HCT116 (cell line): ENCODE measurements around the gene ZNG1B. TPM values are rescaled to one million over a fixed set of nuclear protein-coding genes. Genes with fewer than 3 reads are reported as not detected.
"Not testable (repeated sequence)": the region's sequence is repeated elsewhere in the genome, so short reads cannot be mapped to it uniquely, and the experiment has no call there.

ENCODE experiments used
- ATAC-seq: fragments of 200-7000 bp; cut with Tn5 transposase; 2 replicates; pipeline ENCODE4 v1.9.1; 2020; ENCODE audit warnings: mild to moderate bottlenecking, moderate library complexity
- BruUV-seq: library from RNA; stranded (reverse); fragments of 400-500 nt; replicated peaks from 2 replicates; lab custom pipeline; 2021; lab: Mats Ljungman, UMichigan
- CTCF ChIA-PET: fragments of 300-600 bp; sonication (Branson Sonifier 250); formaldehyde crosslinking; loops from one replicate; lab custom pipeline; 2021; ENCODE audit warnings: antibody characterized with exemption; lab: Charles Lee
- POLR2A ChIA-PET: fragments of 300-600, 350-600 bp; sonication (Branson Sonifier 250); formaldehyde crosslinking; loops from one replicate; lab custom pipeline; 2021; ENCODE audit warnings: antibody characterized with exemption; lab: Charles Lee
- RAD21 ChIA-PET, 2 experiments: fragments of 300-600 bp; sonication (Branson Sonifier 250); formaldehyde crosslinking; loops; one replicate each; lab custom pipeline; 2023; ENCODE audit warnings: low total read pairs in 2 of 2; ENCODE audit not compliant: uncharacterized antibody in 2 of 2, unreplicated experiment in 2 of 2, low non-redundant PET in 1 of 2; lab: Charles Lee
- DNase-seq: peaks from one replicate; pipeline ENCODE4 v3.0.0-alpha.2; 2010; ENCODE audit warnings: low read depth, low spot score
- H2AFZ ChIP-seq: fragments of 200-600 bp; shearing (Covaris generic), sonication (generic); 2 replicates; pipeline ENCODE4 v1.6.1; 2017; ENCODE audit warnings: low read depth, mixed run types, mixed read lengths, antibody characterized with exemption, low read length; ENCODE audit not compliant: poor library complexity, severe bottlenecking
- H3K27ac ChIP-seq: 2 replicates; pipeline ENCODE4 v1.5.1; 2012; ENCODE audit warnings: low read depth, low read length
- H3K27me3 ChIP-seq: fragments of 200-600 bp; sonication (generic); 2 replicates; pipeline ENCODE4 v1.6.1; 2016; ENCODE audit warnings: mixed run types, low read length, mixed read lengths; ENCODE audit not compliant: insufficient read depth
- H3K36me3 ChIP-seq, 2 experiments: fragments of 200-500 bp in 1 of 2; fragments of 200-600 bp in 1 of 2; sonication (Bioruptor generic) in 1 of 2; sonication (generic) in 1 of 2; 2 replicates each; pipeline versions ENCODE4 v1.5.1 to v1.6.1; 2014 to 2016; ENCODE audit warnings: low read length in 2 of 2, inconsistent platforms in 1 of 2, mixed read lengths in 1 of 2, mixed run types in 1 of 2; ENCODE audit not compliant: insufficient read depth in 2 of 2, control insufficient read depth in 1 of 2
- H3K4me1 ChIP-seq, 2 experiments: fragments of 200-600 bp in 1 of 2; sonication (generic) in 1 of 2; 2 replicates each; pipeline versions ENCODE4 v1.5.1 to v1.6.1; 2012 to 2017; ENCODE audit warnings: low read length in 2 of 2, inconsistent platforms in 1 of 2, mild to moderate bottlenecking in 1 of 2, mixed read lengths in 1 of 2, mixed run types in 1 of 2, moderate library complexity in 1 of 2; ENCODE audit not compliant: insufficient read depth in 2 of 2, control insufficient read depth in 1 of 2
- H3K4me2 ChIP-seq: fragments of 200-600 bp; sonication (generic); 2 replicates; pipeline ENCODE4 v1.6.1; 2017; ENCODE audit warnings: mixed run types, low read length, mixed read lengths
- H3K4me3 ChIP-seq, 2 experiments: fragments of 200-600 bp in 1 of 2; sonication (generic) in 1 of 2; replicated peaks in 1 of 2; 2 replicates each; pipeline ENCODE4 v1.5.1; 2011 to 2016; ENCODE audit warnings: low read length in 2 of 2, control low read depth in 1 of 2, low read depth in 1 of 2, mild to moderate bottlenecking in 1 of 2, mixed read lengths in 1 of 2, mixed run types in 1 of 2
- H3K79me2 ChIP-seq: fragments of 200-600 bp; sonication (generic); 2 replicates; pipeline ENCODE4 v1.6.1; 2017; ENCODE audit warnings: mild to moderate bottlenecking, mixed run types, low read length, moderate library complexity, mixed read lengths; ENCODE audit not compliant: insufficient read depth
- H3K9ac ChIP-seq: fragments of 200-600 bp; sonication (generic); 2 replicates; pipeline ENCODE4 v1.6.1; 2016; ENCODE audit warnings: low read length, mixed read lengths
- H3K9me2 ChIP-seq: fragments of 200-600 bp; sonication (generic), shearing (Covaris generic); 2 replicates; pipeline ENCODE4 v1.6.1; 2017; ENCODE audit warnings: mixed run types, mild to moderate bottlenecking, moderate library complexity; ENCODE audit not compliant: insufficient read depth
- H3K9me3 ChIP-seq, 2 experiments: fragments of 200-500 bp in 1 of 2; fragments of 200-600 bp in 1 of 2; sonication (Bioruptor generic) in 1 of 2; sonication (generic) in 1 of 2; 2 replicates each; pipeline ENCODE4 v1.6.1; 2014 to 2017; ENCODE audit warnings: low read length in 2 of 2, mixed read lengths in 2 of 2, inconsistent platforms in 1 of 2, low read depth in 1 of 2, mild to moderate bottlenecking in 1 of 2, mixed run types in 1 of 2, moderate library complexity in 1 of 2; ENCODE audit not compliant: control insufficient read depth in 1 of 2, insufficient read depth in 1 of 2
- H4K20me1 ChIP-seq: fragments of 200-600 bp; sonication (generic), shearing (Covaris generic); 2 replicates; pipeline ENCODE4 v1.6.1; 2017; ENCODE audit warnings: mixed run types, mild to moderate bottlenecking, moderate library complexity; ENCODE audit not compliant: insufficient read depth
- intact Hi-C: fragments of 100-400 bp; cut with micrococcal nuclease; formaldehyde crosslinking; loops from 2 replicates; pipeline ENCODE4 v1.10.0; 2022
- total RNA-seq: library from RNA; stranded (reverse); gene quantifications from one replicate; pipeline ENCODE4 v1.2.1, GENCODE V29; 2021; ENCODE audit not compliant: unreplicated experiment

Gene ZNG1B
- total RNA-seq, 1 experiment from 2014 or later, result 39.9 TPM

- intact Hi-C loops, H3K9me2 ChIP-seq, H3K4me3 ChIP-seq, BruUV-seq, H3K36me3 ChIP-seq, CTCF ChIA-PET, DNase-seq, H3K27me3 ChIP-seq, H3K9me3 ChIP-seq, H3K27ac ChIP-seq, H2AFZ ChIP-seq, H3K9ac ChIP-seq, POLR2A ChIA-PET, H4K20me1 ChIP-seq, H3K4me2 ChIP-seq, H3K79me2 ChIP-seq, H3K4me1 ChIP-seq, RAD21 ChIA-PET, ATAC-seq: not testable (repeated sequence)
Measured at GRCh38 chr2:113511859-113512258, 74.4 kb downstream of the ZNG1B start.

- BruUV-seq, POLR2A ChIA-PET, H3K36me3 ChIP-seq, H3K4me1 ChIP-seq, H4K20me1 ChIP-seq, DNase-seq, ATAC-seq, H3K9me3 ChIP-seq, H3K27ac ChIP-seq, H3K27me3 ChIP-seq, intact Hi-C loops, H3K9me2 ChIP-seq, H3K9ac ChIP-seq, CTCF ChIA-PET, H3K79me2 ChIP-seq, H2AFZ ChIP-seq, H3K4me3 ChIP-seq, RAD21 ChIA-PET, H3K4me2 ChIP-seq: not testable (repeated sequence)
Measured at GRCh38 chr2:113515457-113515856, 78.0 kb downstream of the ZNG1B start.

- H3K9ac ChIP-seq, H3K79me2 ChIP-seq, intact Hi-C loops, H3K9me2 ChIP-seq, H3K4me1 ChIP-seq, H4K20me1 ChIP-seq, H3K9me3 ChIP-seq, POLR2A ChIA-PET, DNase-seq, H3K27me3 ChIP-seq, H3K36me3 ChIP-seq, CTCF ChIA-PET, H3K27ac ChIP-seq, H3K4me3 ChIP-seq, H3K4me2 ChIP-seq, BruUV-seq, ATAC-seq, RAD21 ChIA-PET, H2AFZ ChIP-seq: not testable (repeated sequence)
Measured at GRCh38 chr2:113515995-113516394, 78.5 kb downstream of the ZNG1B start.

- H3K36me3 ChIP-seq, DNase-seq, H3K27me3 ChIP-seq, H3K4me3 ChIP-seq, H3K4me2 ChIP-seq, H3K9me3 ChIP-seq, H4K20me1 ChIP-seq, H3K4me1 ChIP-seq, POLR2A ChIA-PET, H3K9me2 ChIP-seq, intact Hi-C loops, ATAC-seq, H3K79me2 ChIP-seq, H3K9ac ChIP-seq, H3K27ac ChIP-seq, RAD21 ChIA-PET, BruUV-seq, H2AFZ ChIP-seq, CTCF ChIA-PET: not testable (repeated sequence)
Measured at GRCh38 chr2:113517025-113517424, 79.5 kb downstream of the ZNG1B start.

GRCh38 chr2:113520837-113521236, 83.3 kb downstream of the ZNG1B start:
- DNase-seq, BruUV-seq: not testable (repeated sequence)

More at GRCh38 chr2:113520837-113521236, 83.3 kb downstream of the ZNG1B start:
- H3K79me2 ChIP-seq, H3K4me1 ChIP-seq, H3K9me2 ChIP-seq, H3K4me2 ChIP-seq, H3K9me3 ChIP-seq, H3K4me3 ChIP-seq, H3K36me3 ChIP-seq, H3K9ac ChIP-seq, POLR2A ChIA-PET, ATAC-seq, H4K20me1 ChIP-seq, H3K27me3 ChIP-seq, H2AFZ ChIP-seq, CTCF ChIA-PET, intact Hi-C loops, RAD21 ChIA-PET, H3K27ac ChIP-seq: not testable (repeated sequence)
